Measurements from ENCODE around the gene WDR90.

Gene WDR90

DNA sequence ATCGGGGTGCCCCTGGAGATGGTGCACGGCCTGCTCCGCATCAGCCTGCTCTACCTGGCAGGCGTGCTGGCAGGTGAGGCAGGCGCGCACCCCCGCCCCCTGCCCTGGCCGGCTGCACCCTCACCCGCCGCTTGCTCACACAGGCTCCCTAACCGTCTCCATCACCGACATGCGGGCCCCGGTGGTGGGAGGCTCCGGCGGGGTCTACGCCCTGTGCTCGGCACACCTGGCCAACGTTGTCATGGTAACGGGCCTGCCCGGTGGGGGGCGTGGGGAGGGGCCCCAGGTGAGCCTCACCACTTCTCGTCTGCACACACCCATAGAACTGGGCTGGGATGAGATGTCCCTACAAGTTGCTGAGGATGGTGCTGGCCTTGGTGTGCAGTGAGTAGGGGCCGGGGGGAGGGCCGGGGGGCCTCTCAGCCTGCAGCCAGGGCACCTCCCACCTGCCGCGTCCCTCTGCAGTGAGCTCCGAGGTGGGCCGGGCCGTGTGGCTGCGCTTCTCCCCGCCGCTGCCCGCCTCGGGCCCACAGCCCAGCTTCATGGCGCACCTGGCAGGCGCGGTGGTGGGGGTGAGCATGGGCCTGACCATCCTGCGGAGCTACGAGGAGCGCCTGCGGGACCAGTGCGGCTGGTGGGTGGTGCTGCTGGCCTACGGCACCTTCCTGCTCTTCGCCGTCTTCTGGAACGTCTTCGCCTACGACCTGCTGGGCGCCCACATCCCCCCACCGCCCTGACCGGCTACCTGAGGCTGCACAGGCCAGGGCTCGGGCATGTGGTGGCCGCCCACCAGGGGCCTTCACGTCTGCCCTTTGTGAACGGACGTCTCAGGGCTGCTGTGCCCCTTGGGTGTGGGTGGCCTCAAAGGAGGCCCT, 28.4 kb downstream of the WDR90 start:
- Histone ChIP-seq H3K36me3 (ENCODE audit: control insufficient read depth in 2 of 2, insufficient read depth in 1 of 2, low read length in 2 of 2) (peaks cover 3 to 44% of the 10 kb centered on the region in 2 experiments; a peak in 1 of 3 replicates), H3K27ac (ENCODE audit: extremely low read depth, low read depth, low read length) (no peak overlapping the region), H3K9me3 (ENCODE audit: control insufficient read depth, insufficient read depth, low read depth, low read length) (no peaks in the 10 kb centered on the region), H3K4me3 (ENCODE audit: low read depth, low read length) (no peak overlapping the region), H3K4me1 (ENCODE audit: control insufficient read depth, insufficient read depth, low read length) (peaks cover 14% of the 10 kb centered on the region; the same call in 1 of the 2 replicates)
- POLR2A ChIA-PET = interaction anchor here (1.6 to 2.6 kb wide), 3 partner anchors 10 to 13 kb away, joined by 4 to 10 read pairs (median 10); partner anchors contain the start of genes RHOT2 and WDR24
- TF ChIP-seq ZEB2 (tag by site-specific recombination; IDR thresholded peaks at IDR 0.05) = peak; percentile 37; the same call in 1 of the 2 replicates
- no peak for TF ChIP-seq ZNF169 (tag by site-specific recombination; IDR thresholded peaks at IDR 0.05)
- TF ChIP-seq ZNF544 (tag by site-specific recombination; IDR thresholded peaks at IDR 0.05) = no peak
- no peak for TF ChIP-seq GLIS1 (tag by site-specific recombination; IDR thresholded peaks at IDR 0.05)
- TF ChIP-seq ZFHX2 (tag by site-specific recombination; conservative IDR thresholded peaks at IDR 0.05) = 0 out of 2 replicates have a peak, but pooled peaks have one; percentile 20
- TF ChIP-seq, protein P1, sequence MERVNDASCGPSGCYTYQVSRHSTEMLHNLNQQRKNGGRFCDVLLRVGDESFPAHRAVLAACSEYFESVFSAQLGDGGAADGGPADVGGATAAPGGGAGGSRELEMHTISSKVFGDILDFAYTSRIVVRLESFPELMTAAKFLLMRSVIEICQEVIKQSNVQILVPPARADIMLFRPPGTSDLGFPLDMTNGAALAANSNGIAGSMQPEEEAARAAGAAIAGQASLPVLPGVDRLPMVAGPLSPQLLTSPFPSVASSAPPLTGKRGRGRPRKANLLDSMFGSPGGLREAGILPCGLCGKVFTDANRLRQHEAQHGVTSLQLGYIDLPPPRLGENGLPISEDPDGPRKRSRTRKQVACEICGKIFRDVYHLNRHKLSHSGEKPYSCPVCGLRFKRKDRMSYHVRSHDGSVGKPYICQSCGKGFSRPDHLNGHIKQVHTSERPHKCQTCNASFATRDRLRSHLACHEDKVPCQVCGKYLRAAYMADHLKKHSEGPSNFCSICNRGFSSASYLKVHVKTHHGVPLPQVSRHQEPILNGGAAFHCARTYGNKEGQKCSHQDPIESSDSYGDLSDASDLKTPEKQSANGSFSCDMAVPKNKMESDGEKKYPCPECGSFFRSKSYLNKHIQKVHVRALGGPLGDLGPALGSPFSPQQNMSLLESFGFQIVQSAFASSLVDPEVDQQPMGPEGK (tag by site-specific recombination; IDR thresholded peaks at IDR 0.05) = peak; percentile 29; the same call in 1 of the 2 replicates
- TF ChIP-seq, protein P2, sequence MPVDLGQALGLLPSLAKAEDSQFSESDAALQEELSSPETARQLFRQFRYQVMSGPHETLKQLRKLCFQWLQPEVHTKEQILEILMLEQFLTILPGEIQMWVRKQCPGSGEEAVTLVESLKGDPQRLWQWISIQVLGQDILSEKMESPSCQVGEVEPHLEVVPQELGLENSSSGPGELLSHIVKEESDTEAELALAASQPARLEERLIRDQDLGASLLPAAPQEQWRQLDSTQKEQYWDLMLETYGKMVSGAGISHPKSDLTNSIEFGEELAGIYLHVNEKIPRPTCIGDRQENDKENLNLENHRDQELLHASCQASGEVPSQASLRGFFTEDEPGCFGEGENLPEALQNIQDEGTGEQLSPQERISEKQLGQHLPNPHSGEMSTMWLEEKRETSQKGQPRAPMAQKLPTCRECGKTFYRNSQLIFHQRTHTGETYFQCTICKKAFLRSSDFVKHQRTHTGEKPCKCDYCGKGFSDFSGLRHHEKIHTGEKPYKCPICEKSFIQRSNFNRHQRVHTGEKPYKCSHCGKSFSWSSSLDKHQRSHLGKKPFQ (tag by site-specific recombination; IDR thresholded peaks at IDR 0.05) = no peak
- TF ChIP-seq GLIS2 (tag by site-specific recombination; IDR thresholded peaks at IDR 0.05) = 0 out of 2 replicates have a peak, but pooled peaks have one; percentile 30
- no peak for TF ChIP-seq ZNF558 (tag by site-specific recombination; IDR thresholded peaks at IDR 0.05)
- no peak for TF ChIP-seq ZNF664 (tag by site-specific recombination; IDR thresholded peaks at IDR 0.05)
- TF ChIP-seq ZNF24 (tag by site-specific recombination; IDR thresholded peaks at IDR 0.05) = no peak
- peak; percentile 63; the same call in 1 of the 2 replicates for TF ChIP-seq KLF8 (tag by site-specific recombination; IDR thresholded peaks at IDR 0.05)
- no peak for TF ChIP-seq ZBTB21 (tag by site-specific recombination; IDR thresholded peaks at IDR 0.05)
- TF ChIP-seq, protein P3, sequence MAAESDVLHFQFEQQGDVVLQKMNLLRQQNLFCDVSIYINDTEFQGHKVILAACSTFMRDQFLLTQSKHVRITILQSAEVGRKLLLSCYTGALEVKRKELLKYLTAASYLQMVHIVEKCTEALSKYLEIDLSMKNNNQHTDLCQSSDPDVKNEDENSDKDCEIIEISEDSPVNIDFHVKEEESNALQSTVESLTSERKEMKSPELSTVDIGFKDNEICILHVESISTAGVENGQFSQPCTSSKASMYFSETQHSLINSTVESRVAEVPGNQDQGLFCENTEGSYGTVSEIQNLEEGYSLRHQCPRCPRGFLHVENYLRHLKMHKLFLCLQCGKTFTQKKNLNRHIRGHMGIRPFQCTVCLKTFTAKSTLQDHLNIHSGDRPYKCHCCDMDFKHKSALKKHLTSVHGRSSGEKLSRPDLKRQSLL (tag by site-specific recombination; IDR thresholded peaks at IDR 0.05) = peak; percentile 79; the same call in 1 of the 2 replicates
- CTCF ChIA-PET = interaction anchor here (1.1 to 1.7 kb wide), 2 partner anchors 9 to 11 kb away, joined by 4 to 6 read pairs; partner anchors contain the start of gene RHOT2

DNA sequence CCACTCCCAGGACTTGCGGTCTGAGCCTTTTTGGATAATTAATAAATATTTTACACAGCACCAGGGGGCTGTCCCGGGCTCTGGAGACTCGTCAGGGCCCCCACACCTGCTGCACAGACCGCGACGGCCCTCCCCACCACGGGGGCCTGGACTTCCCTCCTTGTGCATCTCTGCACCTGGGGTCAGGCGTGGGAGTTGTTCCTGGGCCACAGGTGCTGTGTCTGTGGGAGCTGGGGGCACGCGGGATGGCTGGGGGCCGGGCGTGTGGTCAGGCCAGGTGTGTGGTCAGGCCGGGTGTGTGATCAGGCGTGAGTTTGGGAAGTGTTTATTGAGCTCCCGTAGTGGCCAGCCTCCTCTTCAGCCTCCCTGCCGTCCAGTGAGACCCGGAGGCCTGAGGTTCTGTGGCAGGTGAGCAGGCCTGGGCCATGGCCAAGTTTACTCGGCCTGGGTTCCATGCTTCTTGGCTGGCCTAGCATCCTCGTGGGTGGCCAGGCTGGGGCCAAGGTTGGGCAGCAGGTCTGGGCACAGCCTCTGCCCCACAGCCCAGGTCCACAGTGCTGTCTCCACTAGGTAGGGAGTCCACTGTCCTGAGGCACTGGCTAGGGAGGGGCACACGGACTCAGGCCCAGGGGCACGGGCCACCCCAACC, 29.2 kb downstream of the WDR90 start:
- H3K4me1 ChIP-seq (ENCODE audit: control insufficient read depth, insufficient read depth, low read length) = peaks cover 14% of the 10 kb centered on the region; the same call in 1 of the 2 replicates
- no peak overlapping the region for H3K4me3 ChIP-seq (ENCODE audit: low read depth, low read length)
- H3K9me3 ChIP-seq (ENCODE audit: control insufficient read depth, insufficient read depth, low read depth, low read length) = no peaks in the 10 kb centered on the region
- TF ChIP-seq ZBTB1 (tag by site-specific recombination; IDR thresholded peaks at IDR 0.05) (no peak), EGR2 (tag by site-specific recombination; IDR thresholded peaks at IDR 0.05; ENCODE audit: low read depth) (peak; percentile 10; the same call in 1 of the 2 replicates), SP3 (tag by site-specific recombination; IDR thresholded peaks at IDR 0.05) (no peak), BCL11B (tag by site-specific recombination; IDR thresholded peaks at IDR 0.05; ENCODE audit: low read depth) (peak; percentile 68; the same call in 1 of the 2 replicates), ZNF184 (tag by site-specific recombination; IDR thresholded peaks at IDR 0.05) (no peak), ZNF791 (tag by site-specific recombination; IDR thresholded peaks at IDR 0.05) (no peak), ZNF266 (tag by site-specific recombination; IDR thresholded peaks at IDR 0.05; ENCODE audit: low read depth) (no peak), SCRT2 (tag by site-specific recombination; IDR thresholded peaks at IDR 0.05) (0 out of 2 replicates have a peak, but pooled peaks have one; percentile 30)
- TF ChIP-seq, protein P1 (tag by site-specific recombination; IDR thresholded peaks at IDR 0.05) = peak; percentile 33; the same call in 1 of the 2 replicates
- TF ChIP-seq, protein P4, sequence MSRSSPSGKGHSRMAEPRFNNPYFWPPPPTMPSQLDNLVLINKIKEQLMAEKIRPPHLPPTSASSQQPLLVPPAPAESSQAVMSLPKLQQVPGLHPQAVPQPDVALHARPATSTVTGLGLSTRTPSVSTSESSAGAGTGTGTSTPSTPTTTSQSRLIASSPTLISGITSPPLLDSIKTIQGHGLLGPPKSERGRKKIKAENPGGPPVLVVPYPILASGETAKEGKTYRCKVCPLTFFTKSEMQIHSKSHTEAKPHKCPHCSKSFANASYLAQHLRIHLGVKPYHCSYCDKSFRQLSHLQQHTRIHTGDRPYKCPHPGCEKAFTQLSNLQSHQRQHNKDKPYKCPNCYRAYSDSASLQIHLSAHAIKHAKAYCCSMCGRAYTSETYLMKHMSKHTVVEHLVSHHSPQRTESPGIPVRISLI (tag by site-specific recombination; IDR thresholded peaks at IDR 0.05) = no peak
- H3K36me3 ChIP-seq (ENCODE audit: control insufficient read depth in 2 of 2, insufficient read depth in 1 of 2, low read length in 2 of 2) = peaks cover 3 to 44% of the 10 kb centered on the region in 2 experiments; a peak in 1 of 3 replicates
- ChIA-PET POLR2A (interaction anchor here (1.2 to 5.4 kb wide), 3 partner anchors 9 to 46 kb away, joined by 4 to 57 read pairs (median 4); partner anchors contain the start of genes RHOT2 and WDR24), CTCF (interaction anchor here (1.7 kb wide), 1 partner anchor 10 kb away, joined by 4 read pairs; the partner anchor contains the start of gene RHOT2)
- H3K27ac ChIP-seq (ENCODE audit: extremely low read depth, low read depth, low read length) = peak overlapping the region; percentile 65

All from HEK293 (cell line).